GM19395 (cell line): Measurements from ENCODE around the gene SH3PXD2A.

Experiments
- ATAC-seq: cut with Tn5 transposase; IDR thresholded peaks from one replicate; pipeline ENCODE4 v1.9.1; 2021; ENCODE audit warnings: mild to moderate bottlenecking, moderate library complexity; ENCODE audit not compliant: unreplicated experiment

The SH3PXD2A gene

GRCh38 chr10:103834436-103835095, 20.8 kb downstream of the SH3PXD2A start:
- no peak for ATAC-seq

- ATAC-seq: no peak
Observed at GRCh38 chr10:103833731-103834365, 21.5 kb downstream of the SH3PXD2A start.

GRCh38 chr10:103832806-103833205, 22.6 kb downstream of the SH3PXD2A start:
- ATAC-seq: no peak

- ATAC-seq: no peak
Observed at GRCh38 chr10:103829838-103830465, 25.4 kb downstream of the SH3PXD2A start.

- ATAC-seq: no peak
Observed at GRCh38 chr10:103829278-103829677, 26.1 kb downstream of the SH3PXD2A start.

- ATAC-seq: no peak
Observed at GRCh38 chr10:103828587-103829197, 26.7 kb downstream of the SH3PXD2A start.

- ATAC-seq: no peak
Observed at GRCh38 chr10:103828107-103828506, 27.3 kb downstream of the SH3PXD2A start.

- no peak for ATAC-seq
Observed at GRCh38 chr10:103826885-103827284, 28.5 kb downstream of the SH3PXD2A start.

GRCh38 chr10:103824281-103824680, 31.1 kb downstream of the SH3PXD2A start:
- no peak for ATAC-seq

- ATAC-seq: no peak
Observed at GRCh38 chr10:103823706-103824272, 31.6 kb downstream of the SH3PXD2A start.

- no peak for ATAC-seq
Observed at GRCh38 chr10:103822800-103823199, 32.6 kb downstream of the SH3PXD2A start.

GRCh38 chr10:103822107-103822716, 33.2 kb downstream of the SH3PXD2A start:
- ATAC-seq: no peak

- no peak for ATAC-seq
Observed at GRCh38 chr10:103820101-103821062, 35.0 kb downstream of the SH3PXD2A start.

- no peak for ATAC-seq
Observed at GRCh38 chr10:103819493-103819892, 35.9 kb downstream of the SH3PXD2A start.

GRCh38 chr10:103818765-103819374, 36.5 kb downstream of the SH3PXD2A start:
- ATAC-seq: no peak

GRCh38 chr10:103818105-103818504, 37.3 kb downstream of the SH3PXD2A start:
- ATAC-seq: no peak

- ATAC-seq: no peak
Observed at GRCh38 chr10:103816431-103816830, 38.9 kb downstream of the SH3PXD2A start.

GRCh38 chr10:103814626-103815370, 40.6 kb downstream of the SH3PXD2A start:
- no peak for ATAC-seq

- no peak for ATAC-seq
Observed at GRCh38 chr10:103814105-103814504, 41.3 kb downstream of the SH3PXD2A start.
